SK-N-MC (cell line): ENCODE measurements around the gene NARF.

ENCODE experiments used
- EZH2 ChIP-seq: fragments of 200-600 bp; sonication (generic); IDR thresholded peaks from one replicate; pipeline ENCODE4 v1.6.1; 2017; ENCODE audit warnings: antibody characterized with exemption
- FOXP2 ChIP-seq: optimal IDR thresholded peaks from 2 replicates; pipeline ENCODE3; 2011; ENCODE audit warnings: mild to moderate bottlenecking, moderate library complexity; ENCODE audit not compliant: insufficient read depth; ENCODE audit errors: extremely low read length, control extremely low read depth
- POLR2AphosphoS5 ChIP-seq: IDR thresholded peaks from 2 replicates; pipeline ENCODE4 v1.6.1; 2012; ENCODE audit warnings: mild to moderate bottlenecking, low read depth, low read length, borderline replicate concordance

DNA sequence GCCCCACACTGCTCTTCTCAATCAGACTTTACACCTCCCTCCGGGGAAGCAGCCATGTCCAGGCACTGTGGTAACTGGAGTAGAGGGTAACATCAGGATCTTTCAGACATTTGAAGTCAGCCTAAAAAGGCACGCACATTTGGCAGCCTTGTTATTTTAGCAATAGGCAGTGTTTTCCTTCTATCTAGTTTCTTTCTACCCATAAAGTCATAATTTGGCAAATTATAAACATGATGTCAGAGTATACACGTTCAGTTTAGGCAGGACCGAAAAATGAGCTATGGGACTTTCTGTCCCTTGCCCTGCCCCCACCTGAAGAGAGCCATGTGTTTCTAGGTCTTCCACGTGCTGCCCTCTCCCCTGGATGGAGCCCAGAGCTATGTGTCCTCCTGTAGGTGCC, 21.1 kb downstream of the NARF start:
- no peak for TF ChIP-seq POLR2AphosphoS5
- no peak for TF ChIP-seq EZH2
- no peak for TF ChIP-seq FOXP2
